Esophagus squamous epithelium (tissue), 5 donors: Measurements from ENCODE around the gene HNRNPL. TPM values are rescaled to one million over a fixed set of nuclear protein-coding genes. Genes with fewer than 3 reads are reported as not detected.
"Not testable (repeated sequence)": the region's sequence is repeated elsewhere in the genome, so short reads cannot be mapped to it uniquely, and the experiment has no call there.

Experiments
- DNase-seq: peaks from one replicate; lab custom pipeline; 2025; lab: John Stamatoyannopoulos, UW
- H3K27ac ChIP-seq, 4 donors: fragments of 200-600 bp; sonication (generic); one replicate each; pipeline ENCODE4 v1.5.1; 2016 to 2019; ENCODE audit warnings: mild to moderate bottlenecking in 1 of 4
- H3K27me3 ChIP-seq, 4 donors: fragments of 200-600 bp; sonication (generic); 1 replicate in 3 of 4; 2 replicates in 1 of 4; pipeline versions ENCODE4 v1.5.1 to v1.6.0; 2017 to 2021; ENCODE audit warnings: antibody characterized with exemption in 1 of 4
- H3K36me3 ChIP-seq, 3 donors: fragments of 200-600 bp; sonication (generic); one replicate each; pipeline ENCODE4 v1.5.1; 2016 to 2019
- H3K4me1 ChIP-seq, 3 donors: fragments of 200-600 bp; sonication (generic); one replicate each; pipeline ENCODE4 v1.5.1; 2017 to 2019
- H3K4me3 ChIP-seq, 4 donors: fragments of 200-600 bp; sonication (generic); 1 replicate in 3 of 4; 2 replicates in 1 of 4; pipeline ENCODE4 v1.5.1; 2016 to 2019; ENCODE audit warnings: mild to moderate bottlenecking in 2 of 4, moderate library complexity in 1 of 4
- H3K9me3 ChIP-seq, 3 donors: fragments of 200-600 bp; sonication (generic); one replicate each; pipeline ENCODE4 v1.5.1; 2016 to 2019
- POLR2A ChIP-seq, 4 donors: fragments of 450-650 bp; IDR thresholded peaks; one replicate each; pipeline ENCODE4 v1.6.1; 2017; ENCODE audit warnings: antibody characterized with exemption in 4 of 4, mild to moderate bottlenecking in 4 of 4, moderate library complexity in 3 of 4
- WGBS, 2 donors: methylation state at CpG; one replicate each; pipeline ENCODE4 v1.1.5; 2018; 5-methylcytosine and 5-hydroxymethylcytosine counted together
- intact Hi-C: fragments of 100-400 bp; cut with DNase I; formaldehyde crosslinking; loops from one replicate; pipeline ENCODE4 v1.15.0; 2022
- total RNA-seq, 4 donors: library from RNA; depleted of rRNA; stranded (reverse); fragments of >200 nt; gene quantifications; one replicate each; pipeline ENCODE4 v1.1.0, GENCODE V29; 2016
- TF ChIP-seq, protein P1 (sequence below), 6 experiments: fragments of 450-650 bp in 4 of 6; fragments of 200-600 bp in 2 of 6; sonication (generic) in 2 of 6; IDR thresholded peaks; one replicate each; pipeline ENCODE4 v1.5.1; 2016 to 2019; ENCODE audit warnings: antibody characterized with exemption in 6 of 6, mild to moderate bottlenecking in 4 of 6, moderate library complexity in 4 of 6
- donor health status: DM: yes; HTN: yes; CAD: no.

Gene HNRNPL
- total RNA-seq, 4 donors from 2014 or later = 136 to 186 (median 167) TPM

DNA sequence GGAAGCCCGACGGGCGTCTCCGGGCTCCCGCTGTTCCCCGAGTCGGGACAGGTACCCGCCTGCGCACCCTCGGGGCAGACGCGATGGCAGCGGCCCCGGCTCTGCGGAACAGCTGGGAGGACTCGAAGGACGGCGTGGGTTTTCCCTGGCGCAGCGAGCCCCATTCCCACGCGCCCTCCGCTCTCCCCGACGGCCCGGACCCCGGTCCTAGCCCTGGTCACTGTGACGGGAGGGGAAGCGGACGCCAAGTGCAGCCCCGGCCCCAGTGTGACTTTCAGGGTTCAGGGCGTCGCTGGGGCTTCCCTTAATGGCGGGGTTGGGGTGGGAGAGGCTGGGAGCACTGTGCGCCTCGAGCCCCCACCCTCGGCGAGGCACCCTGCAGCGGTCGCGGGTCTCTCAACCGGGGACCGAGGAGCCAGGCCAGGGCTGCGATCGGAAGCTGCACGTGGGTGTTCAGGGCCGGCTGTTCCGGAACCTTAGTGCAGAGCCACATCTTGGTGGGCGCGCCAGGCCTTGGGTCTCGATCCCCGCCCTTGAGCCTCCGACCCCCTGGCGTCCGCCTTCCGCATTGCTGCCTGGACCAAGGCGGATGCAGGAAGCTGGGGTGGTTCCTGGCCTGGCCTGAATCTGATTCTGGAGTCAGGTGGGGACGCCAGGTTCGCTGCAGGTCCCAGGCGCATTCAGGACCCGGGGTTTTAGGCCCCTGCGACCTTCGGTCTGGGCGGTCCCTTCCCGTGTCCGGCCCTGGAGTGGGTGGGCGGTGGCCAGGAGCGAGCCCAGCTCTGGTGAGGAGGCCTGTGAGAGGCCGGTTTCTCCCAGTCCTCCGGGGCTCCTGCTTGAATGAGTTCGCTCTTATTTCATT is 57.3 kb downstream of the HNRNPL start:
- Histone ChIP-seq H3K27me3 (no peaks in the 10 kb centered on the region), H3K9me3 (no peaks in the 10 kb centered on the region), H3K36me3 (no peaks in the 10 kb centered on the region), H3K4me3 (peak overlapping the region; percentile 13 to 60 (median 32)), H3K27ac (peak overlapping the region; percentile 85 to 91 (median 86)), H3K4me1 (peaks cover 0 to 36% (median 12%) of the 10 kb centered on the region in 3 donors)
- WGBS, 2 donors = 16% methylated on average over 7 of the region's 71 CpGs; no CpG with 5 or more reads in 1 of the 2 donors
- intact Hi-C loops = no loop called here
- TF ChIP-seq, protein P1, sequence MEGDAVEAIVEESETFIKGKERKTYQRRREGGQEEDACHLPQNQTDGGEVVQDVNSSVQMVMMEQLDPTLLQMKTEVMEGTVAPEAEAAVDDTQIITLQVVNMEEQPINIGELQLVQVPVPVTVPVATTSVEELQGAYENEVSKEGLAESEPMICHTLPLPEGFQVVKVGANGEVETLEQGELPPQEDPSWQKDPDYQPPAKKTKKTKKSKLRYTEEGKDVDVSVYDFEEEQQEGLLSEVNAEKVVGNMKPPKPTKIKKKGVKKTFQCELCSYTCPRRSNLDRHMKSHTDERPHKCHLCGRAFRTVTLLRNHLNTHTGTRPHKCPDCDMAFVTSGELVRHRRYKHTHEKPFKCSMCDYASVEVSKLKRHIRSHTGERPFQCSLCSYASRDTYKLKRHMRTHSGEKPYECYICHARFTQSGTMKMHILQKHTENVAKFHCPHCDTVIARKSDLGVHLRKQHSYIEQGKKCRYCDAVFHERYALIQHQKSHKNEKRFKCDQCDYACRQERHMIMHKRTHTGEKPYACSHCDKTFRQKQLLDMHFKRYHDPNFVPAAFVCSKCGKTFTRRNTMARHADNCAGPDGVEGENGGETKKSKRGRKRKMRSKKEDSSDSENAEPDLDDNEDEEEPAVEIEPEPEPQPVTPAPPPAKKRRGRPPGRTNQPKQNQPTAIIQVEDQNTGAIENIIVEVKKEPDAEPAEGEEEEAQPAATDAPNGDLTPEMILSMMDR (IDR thresholded peaks at IDR 0.05) = peak in 5 of 6 experiments; percentile 25 to 70 (median 51)
- TF ChIP-seq POLR2A (IDR thresholded peaks at IDR 0.05) = no peak
- DNase-seq = no peak

DNA sequence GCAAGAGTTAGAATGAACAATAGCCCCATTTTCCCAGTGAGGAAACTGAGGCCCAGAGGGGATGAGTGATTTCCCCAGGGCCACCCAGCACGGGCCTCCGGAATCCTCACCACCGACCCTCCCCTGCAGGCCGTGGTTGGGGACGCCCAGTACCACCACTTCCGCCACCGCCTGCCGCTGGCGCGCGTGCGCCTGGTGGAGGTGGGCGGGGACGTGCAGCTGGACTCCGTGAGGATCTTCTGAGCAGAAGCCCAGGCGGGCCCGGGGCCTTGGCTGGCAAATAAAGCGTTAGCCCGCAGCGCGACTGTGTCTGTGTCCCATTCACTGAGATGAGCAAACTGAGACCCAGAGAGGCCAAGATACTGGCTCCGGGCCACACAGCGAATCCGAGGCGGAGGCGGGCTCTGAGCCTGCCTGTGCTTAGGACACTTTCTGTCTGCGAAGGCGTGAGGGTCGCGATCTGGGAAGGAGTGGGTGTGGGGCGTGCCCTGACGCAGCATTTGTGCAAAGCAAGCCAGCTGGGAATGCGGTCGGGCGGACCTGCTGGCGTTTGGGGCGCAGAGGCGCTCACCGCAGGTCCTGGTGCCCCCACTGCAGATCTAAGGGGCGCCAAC is 58.2 kb downstream of the HNRNPL start:
- H3K36me3 ChIP-seq, DNase-seq, H3K27me3 ChIP-seq, H3K9me3 ChIP-seq, intact Hi-C loops: not testable (repeated sequence)
- H3K27ac ChIP-seq = peak overlapping the region in 3 of 4 donors; percentile 67 to 75 (median 73)
- WGBS, 2 donors = no CpG with 5 or more reads among the region's 40 CpGs
- peak overlapping the region in 2 of 4 donors; percentile 29 to 57 for H3K4me3 ChIP-seq
- peaks cover 5 to 45% (median 18%) of the 10 kb centered on the region in 3 donors for H3K4me1 ChIP-seq

DNA sequence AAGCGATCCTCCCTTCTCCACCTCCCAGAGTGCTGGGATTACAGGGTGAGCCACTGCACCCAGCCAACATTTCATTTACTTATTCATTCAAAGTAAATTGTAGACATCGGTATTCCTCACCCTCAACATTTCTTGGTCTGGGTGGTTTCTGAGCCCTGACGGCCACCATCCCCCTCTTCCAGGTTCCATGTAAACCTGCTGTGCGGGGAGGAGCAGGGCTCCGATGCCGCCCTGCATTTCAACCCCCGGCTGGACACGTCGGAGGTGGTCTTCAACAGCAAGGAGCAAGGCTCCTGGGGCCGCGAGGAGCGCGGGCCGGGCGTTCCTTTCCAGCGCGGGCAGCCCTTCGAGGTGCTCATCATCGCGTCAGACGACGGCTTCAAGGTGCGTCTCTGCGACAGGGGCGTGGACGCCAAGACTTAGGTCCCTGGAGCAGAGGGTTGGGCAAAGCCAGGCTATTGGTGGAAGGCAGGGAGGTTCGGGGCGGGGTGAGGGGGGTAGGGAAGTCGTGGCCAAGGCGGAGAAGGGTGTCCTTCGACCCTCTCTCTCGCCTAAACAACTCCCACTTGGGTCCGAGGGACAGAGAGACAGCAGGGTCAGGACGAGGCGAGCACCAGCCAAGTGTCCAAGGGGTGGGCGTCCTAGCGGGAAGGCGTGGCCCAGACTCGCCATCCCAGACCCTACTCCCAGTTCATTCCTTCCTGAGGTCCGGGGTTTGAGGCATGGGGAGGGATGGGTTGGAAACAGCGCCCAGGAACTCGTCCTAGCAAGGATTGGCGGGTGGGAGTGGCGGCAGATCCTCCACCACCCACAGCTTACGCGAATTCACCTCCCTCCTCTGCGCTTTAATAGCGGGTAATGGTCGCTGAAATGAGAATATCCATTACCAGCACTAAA is 59.0 kb downstream of the HNRNPL start:
- peaks cover 5 to 52% (median 22%) of the 10 kb centered on the region in 3 donors for H3K4me1 ChIP-seq
- DNase-seq, intact Hi-C loops, H3K36me3 ChIP-seq, H3K9me3 ChIP-seq, H3K27me3 ChIP-seq: not testable (repeated sequence)
- H3K4me3 ChIP-seq = peak overlapping the region in 3 of 4 donors; percentile 25 to 57 (median 33)
- peak overlapping the region; percentile 75 to 86 (median 77) for H3K27ac ChIP-seq
- 0 to 28% methylated on average over 1 to 4 of the region's 49 CpGs for WGBS, 2 donors

DNA sequence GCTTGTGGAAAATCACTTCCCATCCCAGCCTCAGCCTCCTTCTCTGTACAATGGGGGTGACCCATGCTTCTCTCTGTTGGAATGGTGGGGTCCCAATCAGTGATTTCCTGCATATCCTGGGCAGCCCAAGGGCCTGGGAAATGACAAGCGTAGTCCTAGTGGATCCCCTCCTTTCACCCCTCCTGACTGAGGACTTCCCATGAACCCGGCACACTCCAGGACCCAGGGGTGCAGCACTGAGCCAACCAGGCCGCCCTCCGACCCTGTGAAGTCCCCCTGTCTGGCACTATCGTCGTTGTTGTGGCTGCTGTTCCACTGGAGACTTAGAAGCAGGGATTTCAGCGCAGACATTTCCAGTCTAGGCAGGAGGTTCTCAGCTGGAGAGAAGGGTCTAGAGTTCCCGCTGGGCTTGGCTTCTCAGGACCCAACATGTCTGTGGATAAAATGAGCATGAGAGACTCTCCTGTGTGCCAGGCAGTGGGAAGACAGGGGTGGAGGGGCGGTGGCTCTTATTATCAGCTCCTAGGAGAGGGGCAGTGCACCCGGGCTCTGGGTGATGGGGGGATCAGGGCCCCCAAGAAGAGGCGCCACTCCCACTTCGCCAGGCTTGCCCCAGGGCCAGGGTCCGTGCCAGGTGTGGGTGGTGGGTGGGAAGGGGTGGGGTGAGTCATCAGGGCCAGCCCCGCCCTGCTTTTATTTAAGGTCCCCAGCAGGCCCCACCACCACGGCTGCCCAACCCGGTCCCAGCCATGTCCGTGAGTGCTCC is 61.1 kb downstream of the HNRNPL start, which contains the start of gene LGALS7B:
TSS of gene LGALS7B (plus strand) at position 723 of the 766 bp plus-strand sequence. CDS start at position 750, 27 bp downstream.
- Histone ChIP-seq H3K9me3 (no peaks in the 10 kb centered on the region), H3K27me3 (no peaks in the 10 kb centered on the region), H3K4me1 (peaks cover 5 to 46% (median 20%) of the 10 kb centered on the region in 3 donors), H3K27ac (peak within 1 kb of the TSS; percentile 85 to 91 (median 86)), H3K36me3 (no peaks in the 10 kb centered on the region), H3K4me3 (peak within 1 kb of the TSS in 2 of 4 donors; percentile 33 to 42)
- DNase-seq = no peak
- no peak for TF ChIP-seq POLR2A (IDR thresholded peaks at IDR 0.05)
- TF ChIP-seq, protein P1 (IDR thresholded peaks at IDR 0.05) = no peak
- WGBS, 2 donors = 36 to 80% methylated on average over 1 to 6 of the region's 17 CpGs
- intact Hi-C loops = no loop called here

DNA sequence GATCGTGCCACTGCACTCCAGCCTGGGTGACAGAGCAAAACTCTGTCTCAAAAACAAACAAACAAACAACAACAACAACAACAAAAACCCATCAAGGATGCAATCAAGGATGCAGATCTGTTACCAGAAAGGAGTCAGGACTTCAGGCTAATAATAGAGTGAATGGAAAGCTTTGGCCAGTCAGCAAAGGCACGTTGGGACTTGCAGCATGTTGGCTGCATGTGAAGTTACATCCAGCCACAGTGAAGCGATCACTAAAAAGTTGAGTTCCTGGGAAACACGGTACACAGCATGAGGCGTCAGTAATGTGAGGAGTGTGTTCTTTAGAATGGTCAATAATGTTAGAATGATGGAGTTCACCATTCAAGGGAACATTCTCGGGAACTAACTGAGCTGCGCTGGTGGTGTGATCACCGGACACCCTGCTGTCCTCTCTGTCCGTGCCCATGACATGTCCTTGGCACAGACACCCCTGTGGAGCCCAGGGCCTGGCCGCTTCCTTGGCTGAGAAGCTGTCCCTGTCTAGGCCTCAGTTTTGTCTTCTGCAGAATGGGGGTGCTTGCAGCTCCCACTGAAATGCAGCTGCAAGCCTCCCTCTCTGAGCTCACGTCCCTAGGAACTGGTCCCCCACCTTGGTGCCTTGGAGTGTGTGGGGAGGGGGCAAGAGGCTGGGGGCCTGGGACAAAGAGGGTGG is 63.1 kb downstream of the HNRNPL start:
- no peaks in the 10 kb centered on the region for H3K27me3 ChIP-seq
- peaks cover 5 to 30% (median 10%) of the 10 kb centered on the region in 3 donors for H3K4me1 ChIP-seq
- peak overlapping the region; percentile 65 to 91 (median 86) for H3K27ac ChIP-seq
- H3K9me3 ChIP-seq = no peaks in the 10 kb centered on the region
- intact Hi-C loops = no loop called here
- no peak overlapping the region for H3K4me3 ChIP-seq
- H3K36me3 ChIP-seq = no peaks in the 10 kb centered on the region
- TF ChIP-seq POLR2A (IDR thresholded peaks at IDR 0.05) = no peak
- TF ChIP-seq, protein P1 (IDR thresholded peaks at IDR 0.05) = no peak
- WGBS, 2 donors = 34 to 40% methylated on average over 6 to 9 of the region's 11 CpGs
- no peak for DNase-seq
